Activated naive CD8-positive, alpha-beta T cell treated with anti-CD3 and anti-CD28 coated beads, Interleukin-2, amount 50 U/mL, for 16 hours (primary cell): Measurements from ENCODE around the gene CCDC40.
"Not testable (repeated sequence)": the region's sequence is repeated elsewhere in the genome, so short reads cannot be mapped to it uniquely, and the experiment has no call there.

Experiments used
- DNase-seq: peaks from one replicate; pipeline ENCODE4 v3.0.0-alpha.2; 2020; ENCODE audit warnings: low read depth, low spot score

Gene CCDC40

DNA sequence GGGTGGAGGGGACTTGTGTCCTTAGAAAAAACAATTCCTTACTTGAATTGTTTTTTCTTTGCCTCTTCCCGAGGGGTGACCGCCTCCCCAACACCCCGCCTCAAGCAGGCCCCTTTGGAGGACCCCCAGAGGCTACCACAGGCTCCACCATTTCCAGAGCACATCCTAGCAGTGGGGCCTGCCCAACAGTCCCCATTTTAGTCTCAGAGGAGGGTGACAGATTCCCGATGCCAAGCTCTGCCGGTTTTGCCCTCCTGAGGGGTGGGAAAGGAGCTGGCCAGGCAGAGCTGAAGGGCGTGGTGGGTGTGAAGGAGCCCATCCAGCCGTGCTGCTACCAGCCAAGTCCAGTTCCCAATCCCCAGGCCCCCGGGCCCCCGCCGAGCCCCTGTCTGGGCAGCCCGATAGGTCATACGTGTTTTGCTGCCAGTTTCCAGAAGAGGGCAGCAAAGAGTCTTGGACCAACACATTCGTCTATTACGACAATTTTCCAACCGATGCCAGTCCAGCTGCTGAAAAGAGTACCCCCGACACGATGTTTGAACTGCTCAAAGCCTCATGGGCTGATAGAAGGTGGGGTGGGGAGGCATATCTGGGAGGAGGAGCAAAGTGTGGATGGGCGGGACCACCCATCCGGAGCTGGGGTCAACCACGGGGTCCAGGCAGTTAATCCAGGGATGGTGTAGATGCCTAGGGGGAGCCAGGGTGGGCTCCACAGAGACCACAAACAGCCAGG, 46.1 kb downstream of the CCDC40 start:
- DNase-seq: peak; percentile 11

DNA sequence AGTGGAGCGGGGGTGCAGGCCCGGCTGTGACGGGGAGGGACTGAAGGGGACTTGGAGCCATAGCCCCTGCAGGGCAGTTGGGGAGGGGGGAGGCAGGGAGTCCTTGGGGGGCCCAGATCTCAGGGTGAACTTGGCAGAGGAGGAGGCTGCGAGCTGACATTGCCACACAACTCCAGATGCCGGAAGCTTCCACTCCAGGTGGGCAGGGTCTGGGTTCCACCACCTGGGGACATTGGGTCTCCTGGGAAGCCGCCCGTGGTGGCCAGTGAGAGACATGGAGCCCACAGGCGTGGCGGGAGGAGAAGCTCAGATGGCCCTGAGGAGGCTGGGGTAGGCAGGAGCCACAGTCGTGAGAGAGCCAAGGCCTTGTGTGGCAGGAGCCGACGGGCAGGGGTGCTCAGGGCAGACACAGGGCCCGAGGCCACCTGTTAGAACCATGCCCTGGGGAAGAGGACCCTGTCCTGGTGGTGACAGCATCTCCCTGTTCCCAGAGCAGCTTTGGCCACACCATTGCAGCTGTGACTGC, 46.8 kb downstream of the CCDC40 start:
- no peak for DNase-seq

DNA sequence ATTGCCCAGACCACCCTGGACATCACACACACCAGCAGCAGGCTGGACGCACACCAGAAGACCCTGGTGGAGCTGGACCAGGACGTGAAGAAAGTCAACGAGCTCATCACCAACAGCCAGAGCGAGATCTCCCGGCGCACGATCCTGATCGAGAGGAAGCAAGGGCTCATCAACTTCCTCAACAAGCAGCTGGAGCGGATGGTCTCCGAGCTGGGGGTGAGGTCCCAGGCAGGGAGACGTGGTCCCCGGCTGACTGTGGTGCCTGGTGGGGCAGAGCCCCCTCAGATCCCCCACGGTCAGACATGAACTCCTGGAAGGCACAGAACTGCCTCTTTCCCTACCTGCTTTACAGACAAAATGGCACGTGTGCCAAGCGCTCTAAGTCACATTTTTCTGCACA, 48.3 kb downstream of the CCDC40 start:
- DNase-seq: no peak

DNA sequence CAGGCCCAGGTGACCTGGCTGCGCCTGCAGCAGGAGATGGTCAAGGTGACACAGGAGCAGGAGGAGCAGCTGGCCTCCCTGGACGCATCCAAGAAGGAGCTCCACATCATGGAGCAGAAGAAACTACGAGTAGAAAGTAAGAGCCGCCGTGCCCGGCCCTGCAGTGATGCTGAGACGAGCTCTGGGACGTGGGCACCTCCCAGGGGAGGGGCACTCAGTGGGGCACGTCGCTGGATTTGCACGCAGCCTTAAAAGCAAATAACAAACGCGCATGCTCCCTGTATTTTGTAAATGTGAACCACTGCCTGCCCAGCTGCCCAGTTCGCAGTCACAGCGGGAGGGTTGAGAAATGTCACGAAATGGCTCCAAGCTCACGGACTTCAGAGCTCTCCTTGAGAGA, 49.6 kb downstream of the CCDC40 start:
- DNase-seq: no peak

DNA sequence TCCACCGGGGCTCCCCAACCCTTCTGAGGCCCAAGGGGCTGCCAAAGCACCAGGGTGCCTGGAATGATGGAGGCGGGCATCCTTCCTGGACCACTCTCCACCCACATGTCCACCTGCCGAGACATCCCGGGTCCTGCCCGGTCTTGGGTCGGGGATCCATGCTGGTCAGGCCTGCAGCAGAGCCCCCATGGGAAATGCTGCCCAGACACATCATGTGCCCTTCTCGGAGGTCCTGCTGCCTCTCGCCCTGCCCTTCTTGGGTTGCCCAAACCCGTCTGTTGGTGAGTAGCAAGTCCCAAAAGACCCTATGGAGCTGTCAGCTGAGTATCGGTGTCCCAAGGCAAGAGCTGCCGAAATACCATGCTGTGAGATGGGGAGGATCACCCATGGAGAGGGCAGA, 50.2 kb downstream of the CCDC40 start:
- DNase-seq: no peak

DNA sequence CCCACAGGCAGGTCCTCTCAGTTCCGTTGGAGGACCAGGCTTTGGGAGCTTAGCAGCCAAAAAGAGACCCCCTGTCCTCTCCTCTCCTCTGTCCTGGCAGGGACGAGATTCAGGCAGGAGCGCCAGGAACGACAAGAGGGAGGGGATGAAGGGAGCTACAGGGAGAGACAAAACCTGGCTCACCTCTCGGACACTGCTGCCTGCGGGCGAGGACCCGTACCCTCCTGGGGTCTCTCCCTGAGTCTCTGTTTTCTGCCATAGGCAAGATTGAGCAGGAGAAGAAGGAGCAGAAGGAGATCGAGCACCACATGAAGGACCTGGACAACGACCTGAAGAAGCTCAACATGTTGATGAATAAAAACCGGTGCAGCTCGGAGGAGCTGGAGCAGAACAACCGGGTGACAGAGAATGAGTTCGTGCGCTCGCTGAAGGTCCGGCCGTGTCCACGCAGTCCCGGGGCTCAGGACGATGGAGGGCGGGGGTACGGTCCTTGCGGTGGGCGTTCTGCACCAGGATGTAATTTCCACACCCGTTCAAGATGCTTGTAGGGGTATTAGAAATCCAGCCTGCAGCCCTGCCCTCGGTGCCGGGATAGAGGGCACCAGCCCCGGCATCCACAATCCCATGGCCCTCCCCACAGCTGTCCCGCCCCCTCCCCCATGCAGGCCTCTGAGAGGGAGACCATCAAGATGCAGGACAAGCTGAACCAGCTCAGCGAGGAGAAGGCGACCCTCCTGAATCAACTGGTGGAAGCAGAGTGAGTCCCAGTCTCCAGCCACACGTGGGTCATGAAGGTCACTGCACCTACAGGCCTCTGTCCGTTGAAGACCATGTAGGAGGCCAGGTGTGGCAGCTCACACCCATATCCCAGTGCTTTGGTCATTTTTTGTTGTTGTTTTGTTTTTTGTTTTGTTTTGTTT, 51.2 kb downstream of the CCDC40 start:
- no peak for DNase-seq

DNA sequence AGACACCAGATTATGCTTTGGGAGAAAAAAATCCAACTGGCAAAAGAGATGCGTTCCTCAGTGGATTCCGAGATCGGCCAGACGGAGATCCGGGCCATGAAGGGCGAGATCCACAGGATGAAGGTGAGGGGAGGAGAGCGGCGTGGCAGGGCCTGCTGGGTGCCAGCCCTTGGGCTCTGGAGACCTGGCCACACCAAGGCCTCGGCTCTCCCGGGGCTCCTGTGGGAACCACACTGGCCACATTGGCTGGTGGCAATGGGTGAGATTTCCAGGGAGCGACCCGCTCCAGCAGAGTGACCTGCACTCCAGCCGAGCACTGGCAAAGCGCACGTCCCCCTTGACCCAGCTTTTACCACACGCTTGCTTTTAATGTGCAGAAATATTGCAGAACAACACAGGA, 53.3 kb downstream of the CCDC40 start:
- no peak for DNase-seq

DNA sequence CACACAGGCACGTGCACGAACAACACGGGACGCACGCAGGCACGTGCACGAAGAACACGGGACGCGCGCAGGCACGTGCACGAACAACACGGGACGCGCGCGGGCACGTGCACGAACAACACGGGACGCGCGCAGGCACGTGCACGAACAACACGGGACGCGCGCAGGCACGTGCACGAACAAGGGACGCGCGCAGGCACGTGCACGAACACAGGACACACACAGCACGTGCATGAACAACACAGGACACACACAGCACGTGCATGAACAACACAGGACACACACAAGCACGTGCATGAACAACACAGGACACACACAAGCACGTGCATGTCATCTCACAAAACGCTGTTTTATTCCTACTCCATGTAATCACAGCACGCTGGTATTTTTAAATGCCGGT, 53.7 kb downstream of the CCDC40 start:
- DNase-seq: not testable (repeated sequence)

DNA sequence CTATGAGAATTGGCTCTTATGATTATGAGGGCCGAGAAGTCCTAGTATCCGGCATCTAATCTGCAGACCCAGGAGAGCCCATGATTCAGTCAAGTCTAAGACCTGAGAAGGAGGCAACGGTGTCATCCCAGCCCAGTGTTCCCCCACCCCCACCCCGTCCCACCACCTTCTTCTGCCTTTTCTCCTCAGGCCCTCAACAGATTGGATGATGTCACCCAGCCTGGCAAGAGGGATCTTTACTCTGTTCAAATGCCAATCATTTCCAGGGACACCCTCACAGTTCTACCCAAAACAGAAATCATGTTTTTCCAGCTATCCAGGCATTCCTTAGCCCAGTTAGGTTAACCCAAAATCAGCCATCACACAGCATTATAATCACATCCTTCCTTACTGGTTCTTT, 54.9 kb downstream of the CCDC40 start:
- no peak for DNase-seq

DNA sequence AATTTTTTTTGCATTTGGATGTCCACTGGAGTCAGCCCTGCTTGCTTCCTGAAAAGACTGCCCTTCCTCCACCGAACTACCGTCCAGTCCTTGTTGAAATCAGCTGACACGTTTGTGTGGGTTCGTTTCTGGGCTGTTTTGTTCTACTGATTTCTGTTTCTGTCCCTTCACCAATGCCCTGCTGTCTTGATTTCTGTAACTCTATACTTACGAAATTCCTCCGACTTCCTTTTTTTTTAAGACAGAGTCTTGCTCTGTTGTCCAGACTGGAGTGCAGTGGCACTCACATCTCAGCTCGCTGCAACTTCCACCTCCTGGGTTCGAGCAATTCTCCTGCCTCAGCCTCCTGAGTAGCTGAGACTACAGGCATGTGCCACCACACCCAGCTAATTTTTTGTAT, 56.5 kb downstream of the CCDC40 start:
- DNase-seq: no peak

DNA sequence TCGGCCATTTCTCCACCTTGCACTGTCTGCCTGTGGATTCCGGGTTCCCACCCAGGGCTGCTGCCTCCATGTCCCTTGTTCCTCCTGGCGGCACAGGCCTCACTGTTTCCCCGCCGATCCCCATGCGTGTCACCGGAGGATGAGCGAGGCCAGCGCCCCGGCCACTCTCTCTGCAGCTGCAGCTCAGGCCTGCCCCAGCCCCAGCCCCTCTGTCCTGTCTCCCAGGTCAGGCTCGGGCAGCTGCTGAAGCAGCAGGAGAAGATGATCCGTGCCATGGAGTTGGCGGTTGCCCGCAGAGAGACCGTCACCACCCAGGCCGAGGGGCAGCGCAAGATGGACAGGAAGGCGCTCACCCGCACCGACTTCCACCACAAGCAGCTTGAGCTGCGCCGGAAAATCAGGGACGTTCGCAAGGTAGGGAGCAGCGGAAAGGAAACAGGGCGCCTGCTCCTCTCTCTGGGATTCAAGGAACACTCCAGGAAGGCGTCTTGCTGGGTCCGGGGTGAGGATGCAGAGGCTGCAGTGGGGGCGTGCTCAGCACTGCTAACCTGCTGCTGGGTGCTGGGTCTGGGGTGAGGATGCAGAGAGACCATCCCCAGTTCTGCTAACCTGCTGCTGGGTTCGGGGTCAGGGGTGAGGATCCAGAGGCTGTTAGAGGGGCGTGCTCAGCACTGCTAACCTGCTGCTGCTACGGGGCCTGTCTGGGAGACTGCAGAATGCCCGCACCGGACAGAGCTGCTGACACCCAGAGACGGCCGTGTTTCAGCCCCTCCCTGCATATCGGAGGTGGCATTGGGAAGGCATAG, 58.8 kb downstream of the CCDC40 start:
- no peak for DNase-seq

DNA sequence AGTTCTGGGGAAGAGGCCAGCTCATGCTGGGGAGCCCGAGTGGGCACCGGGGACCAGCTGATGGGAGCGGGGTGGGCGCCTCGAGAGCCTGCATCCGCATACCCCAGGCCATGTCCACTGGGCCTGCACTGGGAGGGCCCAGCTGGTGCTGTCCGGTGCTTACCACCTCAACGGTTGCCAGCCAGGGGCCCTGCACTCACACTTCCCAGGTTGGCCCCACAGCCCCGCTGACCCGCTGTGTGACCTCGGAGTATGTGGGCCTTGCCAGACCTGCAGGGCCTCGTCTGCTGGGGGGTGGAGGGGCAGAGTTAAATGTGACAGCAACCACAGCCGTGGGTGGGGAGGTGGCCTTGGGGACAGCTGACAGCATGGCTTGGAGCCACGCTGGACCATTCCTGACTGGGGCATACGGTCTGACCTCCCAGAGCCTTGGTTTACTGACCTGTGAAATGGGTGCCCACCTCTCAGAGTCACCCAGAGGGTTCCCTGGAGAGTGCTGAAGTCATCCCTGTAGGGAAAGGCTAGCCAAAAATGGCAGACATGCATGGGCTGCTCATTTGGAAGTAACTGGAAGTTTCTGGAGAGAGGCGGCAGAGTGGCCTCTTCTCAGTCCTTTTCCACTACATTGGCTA, 59.5 kb downstream of the CCDC40 start:
- no peak for DNase-seq

DNA sequence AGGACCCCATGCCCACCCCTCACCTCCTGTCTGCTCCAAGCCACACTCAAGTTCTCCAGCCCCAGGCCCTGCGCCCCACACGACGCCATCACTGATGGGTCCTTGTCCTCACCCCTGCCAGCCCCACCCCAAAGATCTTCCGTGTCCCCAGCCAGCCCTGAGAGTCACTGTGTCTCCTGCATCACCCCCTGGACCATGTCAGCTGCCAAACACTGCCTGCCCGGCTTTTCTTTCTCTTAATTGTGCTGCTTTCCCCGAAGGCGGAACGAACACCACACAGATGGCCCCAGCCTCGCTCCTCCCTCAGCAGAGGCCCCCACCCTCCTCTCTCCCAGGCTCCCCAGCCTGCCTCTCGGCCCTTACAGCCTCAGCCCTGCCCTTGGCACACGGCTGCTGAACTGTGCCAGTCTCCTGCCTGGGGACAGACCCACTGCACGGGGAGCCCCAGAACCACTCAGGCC, 60.1 kb downstream of the CCDC40 start:
- no peak for DNase-seq

DNA sequence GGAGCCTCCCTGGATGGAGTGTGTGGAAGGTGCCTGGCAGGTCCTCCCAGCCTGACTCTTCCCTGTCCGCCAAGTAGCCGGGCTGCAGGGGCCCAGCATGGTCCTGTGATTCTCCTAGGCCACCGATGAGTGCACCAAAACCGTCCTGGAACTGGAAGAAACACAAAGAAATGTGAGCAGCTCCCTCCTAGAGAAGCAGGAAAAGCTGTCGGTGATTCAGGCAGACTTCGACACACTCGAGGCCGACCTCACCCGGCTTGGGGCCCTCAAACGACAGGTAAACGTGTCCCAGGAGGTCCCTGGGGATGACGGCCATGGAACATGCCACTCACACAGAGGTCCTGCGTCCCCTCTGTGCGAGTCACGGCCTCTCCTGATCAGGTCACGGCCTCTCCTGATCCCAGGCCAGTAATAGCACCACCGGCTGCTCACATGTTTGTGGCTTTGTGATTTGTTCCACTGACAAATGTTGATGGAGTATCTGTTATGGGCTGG, 60.7 kb downstream of the CCDC40 start:
- no peak for DNase-seq

DNA sequence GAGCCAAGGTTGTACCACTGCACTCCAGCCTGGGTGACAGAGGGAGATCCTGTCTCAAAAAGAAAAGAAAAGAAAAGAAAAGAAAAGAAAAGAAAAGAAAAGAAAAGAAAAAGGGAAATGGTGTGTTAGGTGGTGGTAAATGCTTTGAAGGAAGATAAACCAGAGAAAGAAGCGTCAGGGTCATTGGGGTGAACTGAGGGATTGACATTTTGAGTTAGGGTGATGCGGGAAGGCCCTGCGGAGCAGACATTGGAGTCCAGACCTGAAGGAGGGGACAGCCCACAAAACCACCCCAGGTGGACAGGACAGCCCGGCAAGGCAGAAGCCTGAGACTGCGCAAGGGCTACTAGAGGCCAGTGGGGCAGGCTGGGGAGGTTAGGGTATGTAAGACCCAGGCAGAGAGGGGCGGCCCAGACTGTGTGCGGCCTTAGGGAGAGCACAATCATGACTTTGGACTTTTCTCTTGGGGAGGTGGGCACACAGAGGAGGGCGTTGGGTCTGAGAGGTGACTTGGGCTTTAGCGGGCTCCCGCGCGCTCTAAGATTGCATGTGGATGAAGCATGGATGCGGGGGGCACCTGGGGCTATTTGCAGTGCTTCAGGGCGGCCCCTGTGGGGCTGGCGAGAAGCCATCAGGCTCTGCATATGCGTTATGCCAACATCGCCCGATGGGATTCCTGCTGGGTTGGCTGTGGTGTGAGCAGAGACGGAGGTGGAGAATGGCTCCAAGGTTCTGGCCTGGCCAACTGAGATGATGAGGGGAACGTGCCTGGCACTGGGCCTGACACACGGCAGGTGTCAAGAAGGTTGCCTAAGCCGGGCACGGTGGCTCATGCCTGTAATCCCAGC, 61.6 kb downstream of the CCDC40 start:
- no peak for DNase-seq

DNA sequence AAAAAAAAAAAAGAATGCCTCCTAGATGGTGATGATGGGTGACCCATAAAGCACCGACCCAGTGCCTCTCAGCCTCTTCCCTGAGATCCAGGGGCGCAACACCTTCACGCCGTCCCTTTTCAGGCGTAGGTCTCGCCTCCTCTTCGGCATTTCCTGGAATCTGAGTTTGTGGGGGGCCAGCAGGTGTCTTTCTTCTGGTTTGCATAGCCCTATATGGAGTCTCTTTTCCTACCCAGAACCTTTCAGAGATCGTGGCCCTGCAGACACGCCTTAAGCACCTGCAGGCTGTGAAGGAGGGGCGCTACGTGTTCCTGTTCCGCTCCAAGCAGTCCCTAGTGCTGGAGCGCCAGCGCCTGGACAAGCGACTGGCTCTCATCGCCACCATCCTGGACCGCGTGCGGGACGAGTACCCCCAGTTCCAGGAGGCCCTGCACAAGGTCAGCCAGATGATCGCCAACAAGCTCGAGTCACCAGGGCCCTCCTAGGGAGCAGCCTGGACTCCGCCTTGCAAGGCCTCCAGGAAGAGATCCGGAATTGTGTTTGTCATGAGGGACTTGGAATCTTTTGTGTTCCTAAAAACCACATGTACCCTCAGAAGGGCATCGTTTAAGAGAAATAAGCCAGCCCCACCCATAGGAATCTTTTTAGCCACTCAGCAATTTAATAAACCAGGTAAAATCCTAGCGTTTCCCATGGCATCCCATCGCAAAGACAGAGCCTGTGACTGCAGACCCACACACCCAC, 63.0 kb downstream of the CCDC40 start:
- no peak for DNase-seq

DNA sequence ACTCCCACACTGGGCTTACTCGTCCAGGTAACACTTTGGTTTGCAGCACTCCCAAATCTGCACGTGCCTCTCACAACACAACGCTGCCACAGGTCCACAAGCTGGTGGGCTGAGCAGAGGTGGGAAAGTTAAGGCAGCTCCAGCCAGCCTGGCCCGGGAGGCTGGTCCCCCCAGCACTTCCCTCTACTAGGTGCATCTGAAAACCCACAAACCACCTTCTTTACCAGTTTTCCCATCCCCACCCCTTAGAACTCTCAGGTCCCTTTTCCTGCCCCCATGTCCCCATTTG, 63.5 kb downstream of the CCDC40 start:
- no peak for DNase-seq

DNA sequence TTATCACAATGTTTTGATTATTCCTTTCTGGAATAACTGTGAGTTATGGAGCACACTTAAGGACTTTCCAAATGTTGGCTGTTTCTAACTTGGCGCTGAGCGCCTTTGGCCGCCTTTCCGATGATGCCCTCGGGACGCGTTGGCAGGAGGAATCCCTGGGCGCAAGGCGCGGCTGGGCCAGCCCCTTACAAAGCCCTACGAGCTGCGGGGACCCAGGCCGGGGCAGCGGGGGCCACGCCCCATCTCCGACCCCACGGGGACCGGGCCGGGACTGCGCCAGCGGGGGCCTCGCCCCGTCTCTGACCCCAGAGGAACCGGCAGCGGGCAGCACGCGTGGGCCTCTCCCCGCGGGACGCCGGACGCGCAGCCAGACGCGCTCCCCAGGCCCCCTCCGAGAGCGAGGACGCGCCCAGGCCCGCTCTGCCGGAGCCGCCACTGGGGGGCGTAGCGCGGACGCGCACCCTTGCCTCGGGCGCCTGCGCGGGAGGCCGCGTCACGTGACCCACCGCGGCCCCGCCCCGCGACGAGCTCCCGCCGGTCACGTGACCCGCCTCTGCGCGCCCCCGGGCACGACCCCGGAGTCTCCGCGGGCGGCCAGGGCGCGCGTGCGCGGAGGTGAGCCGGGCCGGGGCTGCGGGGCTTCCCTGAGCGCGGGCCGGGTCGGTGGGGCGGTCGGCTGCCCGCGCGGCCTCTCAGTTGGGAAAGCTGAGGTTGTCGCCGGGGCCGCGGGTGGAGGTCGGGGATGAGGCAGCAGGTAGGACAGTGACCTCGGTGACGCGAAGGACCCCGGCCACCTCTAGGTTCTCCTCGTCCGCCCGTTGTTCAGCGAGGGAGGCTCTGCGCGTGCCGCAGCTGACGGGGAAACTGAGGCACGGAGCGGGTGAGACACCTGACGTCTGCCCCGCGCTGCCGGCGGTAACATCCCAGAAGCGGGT, 64.8 kb downstream of the CCDC40 start, which contains the start of gene GAA:
Gene GAA, plus strand, starts transcription at position 571 of the 935 bp plus-strand sequence. CDS start 3,006 bp downstream, outside the sequence.
- peak; percentile 63 for DNase-seq
